Jurkat, Clone E6-1 (cell line): ENCODE results near the gene NAXD.

Experiments
- DNase-seq: peaks from one replicate; pipeline ENCODE4 v3.0.0-alpha.2; 2011; ENCODE audit warnings: low read depth, low spot score
- H3K4me3 ChIP-seq: 2 replicates; pipeline ENCODE4 v1.5.1; 2011; ENCODE audit warnings: mild to moderate bottlenecking, low read length, control low read depth, moderate library complexity

Gene NAXD

DNA sequence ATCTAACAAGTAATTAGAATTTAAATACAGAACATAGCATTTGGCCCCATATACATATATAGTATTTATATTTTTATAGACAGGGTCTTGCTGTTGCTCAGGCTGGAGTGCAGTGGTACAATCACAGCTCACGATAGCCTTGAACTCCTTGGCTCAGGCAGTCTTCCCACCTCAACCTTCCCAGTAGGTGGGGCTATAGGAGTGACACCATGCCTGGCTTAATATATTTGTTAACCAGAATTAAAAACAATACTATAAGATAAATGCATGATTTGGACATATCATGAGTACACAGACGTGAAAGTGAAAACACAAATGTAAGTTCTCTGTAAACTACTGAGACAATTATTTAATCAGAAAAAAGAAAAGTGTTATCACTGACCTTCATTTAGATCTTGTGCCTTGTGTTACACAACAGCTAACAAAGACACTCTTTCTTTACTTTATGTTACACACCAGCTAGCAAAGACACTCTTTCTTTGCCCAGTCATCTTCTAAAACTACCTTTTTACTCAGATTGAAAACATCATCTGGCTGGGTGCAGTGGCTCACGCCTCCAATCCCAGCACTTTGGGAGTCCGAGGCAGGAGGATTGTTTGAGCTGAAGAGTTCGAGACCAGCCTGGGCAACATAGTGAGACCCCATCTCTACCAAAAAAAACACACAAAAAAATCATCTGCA lies 68.0 kb downstream of the NAXD start:
- H3K4me3 ChIP-seq = no peak overlapping the region
- DNase-seq = no peak

DNA sequence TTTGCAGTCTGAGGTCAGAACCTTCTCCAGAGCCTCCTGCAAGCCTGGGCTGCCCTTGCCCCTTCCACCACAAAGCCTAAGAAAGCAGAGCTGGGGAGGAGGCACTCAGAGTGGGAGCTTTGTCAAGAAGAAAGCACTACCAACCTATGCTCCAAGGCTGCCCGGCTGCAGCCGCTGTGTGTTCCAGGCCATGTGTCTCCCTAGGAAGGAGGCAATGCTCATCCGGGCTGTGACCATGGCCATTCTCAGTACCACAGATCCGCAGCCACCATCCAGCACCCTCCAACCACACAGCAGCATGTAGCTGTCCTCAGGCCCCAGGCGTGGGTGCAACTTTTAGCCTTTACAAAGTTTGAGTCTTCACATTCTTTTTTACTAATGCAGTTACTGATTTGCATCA lies 68.6 kb downstream of the NAXD start:
- no peak for DNase-seq
- H3K4me3 ChIP-seq = no peak overlapping the region

DNA sequence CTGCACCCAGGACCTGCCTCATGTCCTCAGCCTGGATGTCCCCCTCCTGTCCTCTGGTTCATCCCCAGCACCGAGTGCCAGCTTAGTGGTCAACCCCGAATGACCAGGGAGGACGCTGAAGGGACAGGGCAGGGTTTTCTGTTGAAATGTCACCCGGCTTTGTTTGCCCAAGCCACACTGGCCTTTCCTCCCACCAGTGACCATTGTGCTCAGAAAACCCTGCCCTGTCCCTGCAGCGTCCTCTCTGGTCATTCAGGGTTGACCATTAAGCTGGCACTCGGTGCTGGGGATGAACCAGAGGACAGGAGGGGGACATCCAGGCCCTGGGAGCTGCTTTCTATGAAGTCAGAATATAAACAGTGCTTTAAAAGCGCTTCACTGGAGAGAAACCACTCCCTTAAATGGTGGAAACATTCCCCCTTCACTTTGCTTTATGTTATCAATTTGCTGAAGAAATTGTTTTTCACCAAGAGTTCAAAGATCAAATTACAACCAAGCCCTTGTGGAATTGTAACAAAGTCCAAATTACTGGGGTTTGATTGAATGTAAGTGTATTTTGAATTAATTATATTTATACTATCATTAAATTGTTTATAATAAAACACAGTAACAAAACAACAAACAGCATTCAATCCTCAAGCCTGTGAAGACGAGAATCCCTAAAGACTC lies 69.2 kb downstream of the NAXD start:
- DNase-seq = no peak
- no peak overlapping the region for H3K4me3 ChIP-seq

DNA sequence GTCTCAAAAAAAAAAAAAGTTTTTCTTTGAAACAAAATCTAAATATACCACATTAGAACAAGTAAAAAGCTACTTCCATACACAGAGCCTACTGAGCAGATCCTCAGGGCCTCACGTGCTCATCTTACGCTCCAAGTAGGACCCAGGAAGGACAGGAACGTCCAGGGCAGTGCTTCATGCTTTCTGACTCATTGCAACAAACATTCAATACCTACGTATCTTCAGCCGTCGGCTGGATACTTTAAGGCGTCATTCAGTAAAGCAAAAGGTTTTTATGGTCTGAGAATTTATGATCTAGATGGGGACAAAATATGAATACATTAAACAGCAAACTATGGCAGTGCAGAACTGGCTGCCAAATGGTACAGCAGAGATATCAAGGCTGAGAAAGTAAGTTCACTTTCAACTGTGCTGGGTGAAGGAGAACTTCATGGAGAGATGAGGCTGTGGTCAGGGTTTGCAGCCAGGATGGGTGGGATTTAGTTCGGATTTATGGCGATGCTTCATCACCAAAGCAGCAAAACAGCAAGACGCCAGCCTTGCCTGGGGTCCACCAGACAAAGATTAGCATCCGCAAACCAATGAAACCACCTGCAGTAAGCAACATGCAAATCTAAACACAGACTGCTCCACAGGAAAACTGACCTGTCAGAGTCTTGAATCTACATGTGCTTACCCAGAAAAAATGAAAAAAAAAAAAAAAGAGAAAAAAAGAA lies 70.1 kb downstream of the NAXD start:
- no peak for DNase-seq
- H3K4me3 ChIP-seq = no peak overlapping the region

DNA sequence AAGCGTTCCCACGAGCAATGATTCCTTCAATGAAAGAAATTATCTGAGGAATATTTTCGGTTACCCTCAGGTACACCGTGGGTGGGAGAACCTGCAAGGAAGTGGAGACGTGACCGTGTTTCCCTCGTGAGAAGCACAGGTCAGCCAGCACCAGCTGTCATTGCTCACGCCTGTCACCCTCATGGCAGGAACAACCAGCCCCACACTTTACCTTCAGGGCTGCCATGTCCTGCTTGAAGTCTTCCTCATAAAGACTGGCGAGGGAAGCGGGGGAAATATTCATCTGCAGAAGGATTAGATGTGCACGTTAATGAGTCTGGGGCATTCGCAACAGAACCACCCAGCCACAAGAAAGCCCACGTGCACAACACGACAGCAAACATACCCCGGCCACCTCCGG lies 72.4 kb downstream of the NAXD start:
- no peak overlapping the region for H3K4me3 ChIP-seq
- no peak for DNase-seq

DNA sequence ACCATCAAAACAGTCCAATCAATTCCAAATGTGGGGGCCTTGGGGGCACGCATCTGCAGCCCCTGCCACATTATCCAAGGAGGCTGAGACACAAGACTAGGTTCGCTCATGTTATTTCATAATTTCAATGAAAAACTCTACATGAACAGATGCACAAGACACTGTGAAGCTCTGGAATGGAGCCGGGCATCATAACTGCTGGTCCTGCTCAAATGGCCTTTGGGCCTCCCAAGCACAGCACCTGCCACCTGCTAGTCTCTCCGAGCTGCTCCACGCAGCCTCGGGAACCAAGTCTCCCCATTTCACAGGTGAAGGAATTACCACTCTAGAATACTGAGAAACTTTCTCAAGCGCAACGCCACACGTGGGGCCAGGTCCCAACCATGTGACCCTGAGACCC lies 73.7 kb downstream of the NAXD start:
- H3K4me3 ChIP-seq = no peak overlapping the region
- no peak for DNase-seq
